ENCODE results near the gene WWOX. TPM values are rescaled to one million over a fixed set of nuclear protein-coding genes. Genes with fewer than 3 reads are reported as not detected.

The WWOX gene
- total and polyA plus RNA-seq, 2 of the 13 experiments (the other 11 are each of a cell fraction or from before 2014, with no cell fraction given) = 9.1 to 37.4 TPM

DNA sequence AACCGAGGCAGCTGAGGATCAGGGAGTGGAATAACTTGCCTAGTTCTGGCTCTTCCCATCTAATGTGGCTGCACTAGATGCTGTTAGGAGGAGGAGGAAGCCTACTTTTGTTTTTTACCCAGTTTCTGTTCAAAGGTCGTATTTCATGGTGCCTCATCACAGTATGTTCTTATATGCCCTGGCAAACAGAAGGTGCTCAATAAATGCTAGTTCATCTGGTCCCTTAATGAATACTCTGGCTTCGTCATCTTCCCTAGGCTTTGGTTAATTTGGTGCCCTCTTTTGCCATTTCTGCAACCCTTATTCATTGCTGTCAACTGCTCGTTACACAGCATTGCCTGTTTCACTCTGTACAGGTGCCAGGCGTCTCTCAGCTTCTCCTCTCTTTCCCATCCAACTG, 151.7 kb downstream of the WWOX start:
- Histone ChIP-seq H3K4me2 (ENCODE audit: low read depth, low read length) (no peak overlapping the region), H4K20me1 (ENCODE audit: insufficient read depth, low read length) (no peaks in the 10 kb centered on the region), H3K4me1 (ENCODE audit: insufficient read depth, low read length) (peaks cover 53% of the 10 kb centered on the region), H3K27me3 (ENCODE audit: control insufficient read depth in 1 of 2, insufficient read depth in 2 of 2, low read length in 2 of 2) (no peaks in the 10 kb centered on the region), H3K79me2 (ENCODE audit: insufficient read depth, low read length) (no peaks in the 10 kb centered on the region), H3K4me3 (replicated peaks in 1 of 3; ENCODE audit: insufficient read depth in 1 of 3, low read depth in 2 of 3, low read length in 3 of 3) (no peak overlapping the region), H3K9me3 (ENCODE audit: low read length) (no peaks in the 10 kb centered on the region), H2AFZ (ENCODE audit: low read length) (no peak overlapping the region), H3K27ac (ENCODE audit: extremely low read length, insufficient read depth, low read length) (no peak overlapping the region), H3K9ac (ENCODE audit: insufficient read depth, low read depth, low read length) (no peak overlapping the region), H3K36me3 (replicated peaks in 1 of 2; ENCODE audit: control insufficient read depth in 1 of 2, insufficient read depth in 2 of 2, low read length in 2 of 2) (no peaks in the 10 kb centered on the region)
- BruUV-seq (replicated peaks) = no TSS peak
- DNase-seq (ENCODE audit: low spot score) (no peak), FAIRE-seq (no peak), ATAC-seq (no peak)
- WGBS (ENCODE audit: low lambda C conversion rate) = 95% methylated on average over 5 of the region's 5 CpGs
- intact Hi-C loops (cut with micrococcal nuclease; ENCODE audit: unreplicated experiment) (loop anchor here (10.0 kb wide), 1 partner anchor 124 kb away; no protein-coding TSS in a partner anchor), in situ Hi-C loops (cut with HindIII; ENCODE audit: extremely low pct_ligation_motif_present, low pct_unique_long_range_greater_than_20kb) (no loop called here)
- ChIA-PET POLR2A (no interaction called here), CTCF (ENCODE audit: low intra/inter-chr PET ratio, low total read pairs) (no interaction called here)
- TF ChIP-seq DNMT3B (CRISPR knock-in tag; conservative IDR thresholded peaks at IDR 0.05) (no peak), HNF4A (CRISPR knock-in tag; IDR thresholded peaks at IDR 0.05) (peak; percentile 24; the same call in 1 of the 2 replicates), PHB2 (IDR thresholded peaks at IDR 0.05; ENCODE audit: partially characterized antibody) (no peak), ZKSCAN8 (CRISPR knock-in tag; IDR thresholded peaks at IDR 0.05; ENCODE audit: borderline replicate concordance) (peak; percentile 99)

DNA sequence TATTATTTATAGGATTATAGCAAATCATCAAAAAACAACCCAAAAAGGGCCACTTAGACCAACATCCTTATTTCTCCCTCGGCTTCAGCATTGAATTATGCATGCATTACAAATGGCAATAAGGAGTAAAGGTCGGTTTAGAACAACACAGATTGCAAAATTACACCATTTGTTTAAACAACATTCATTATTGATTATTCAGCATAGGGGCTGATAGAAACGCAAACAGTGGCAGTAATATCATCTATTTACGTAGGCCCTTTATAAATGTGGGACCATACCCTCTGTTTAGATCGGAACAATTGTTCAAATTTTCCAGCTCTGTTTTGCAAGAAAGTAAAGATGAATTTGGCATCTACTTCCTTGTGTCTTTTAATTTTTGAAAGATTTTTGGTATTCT, 153.3 kb downstream of the WWOX start:
- Histone ChIP-seq H2AFZ (ENCODE audit: low read length) (no peak overlapping the region), H3K4me3 (replicated peaks in 1 of 3; ENCODE audit: insufficient read depth in 1 of 3, low read depth in 2 of 3, low read length in 3 of 3) (no peak overlapping the region), H4K20me1 (ENCODE audit: insufficient read depth, low read length) (no peaks in the 10 kb centered on the region), H3K9ac (ENCODE audit: insufficient read depth, low read depth, low read length) (no peak overlapping the region), H3K36me3 (replicated peaks in 1 of 2; ENCODE audit: control insufficient read depth in 1 of 2, insufficient read depth in 2 of 2, low read length in 2 of 2) (no peaks in the 10 kb centered on the region), H3K4me1 (ENCODE audit: insufficient read depth, low read length) (peaks cover 69% of the 10 kb centered on the region), H3K27ac (ENCODE audit: extremely low read length, insufficient read depth, low read length) (no peak overlapping the region), H3K79me2 (ENCODE audit: insufficient read depth, low read length) (no peaks in the 10 kb centered on the region), H3K9me3 (ENCODE audit: low read length) (no peaks in the 10 kb centered on the region), H3K4me2 (ENCODE audit: low read depth, low read length) (peak overlapping the region; percentile 38; the same call in 1 of the 2 replicates), H3K27me3 (ENCODE audit: control insufficient read depth in 1 of 2, insufficient read depth in 2 of 2, low read length in 2 of 2) (no peaks in the 10 kb centered on the region)
- POLR2A ChIA-PET = no interaction called here
- FAIRE-seq (peak; percentile 58), DNase-seq (ENCODE audit: low spot score) (peak; percentile 79), ATAC-seq (peak; percentile 54)
- in situ Hi-C loops (cut with HindIII; ENCODE audit: extremely low pct_ligation_motif_present, low pct_unique_long_range_greater_than_20kb) (no loop called here), intact Hi-C loops (cut with micrococcal nuclease; ENCODE audit: unreplicated experiment) (loop anchor here (1.0 to 10.0 kb wide), 3 partner anchors 44 to 233 kb away; no protein-coding TSS in a partner anchor)
- WGBS (ENCODE audit: low lambda C conversion rate) = 8% methylated on average over 5 of the region's 5 CpGs
- CTCF ChIA-PET (ENCODE audit: low intra/inter-chr PET ratio, low total read pairs) = no interaction called here
- no TSS peak for BruUV-seq (replicated peaks)
- TF ChIP-seq PHF5A (CRISPR knock-in tag; IDR thresholded peaks at IDR 0.05; ENCODE audit: low read depth, unreplicated experiment) (peak; percentile 80), ETV5 (CRISPR knock-in tag; IDR thresholded peaks at IDR 0.05; ENCODE audit: borderline replicate concordance) (no peak), MEF2D (CRISPR knock-in tag; IDR thresholded peaks at IDR 0.05) (0 out of 2 replicates have a peak, but pooled peaks have one; percentile 54), ZNF496 (CRISPR knock-in tag; IDR thresholded peaks at IDR 0.05; ENCODE audit: insufficient replicate concordance) (no peak)
- TF ChIP-seq, protein P1, sequence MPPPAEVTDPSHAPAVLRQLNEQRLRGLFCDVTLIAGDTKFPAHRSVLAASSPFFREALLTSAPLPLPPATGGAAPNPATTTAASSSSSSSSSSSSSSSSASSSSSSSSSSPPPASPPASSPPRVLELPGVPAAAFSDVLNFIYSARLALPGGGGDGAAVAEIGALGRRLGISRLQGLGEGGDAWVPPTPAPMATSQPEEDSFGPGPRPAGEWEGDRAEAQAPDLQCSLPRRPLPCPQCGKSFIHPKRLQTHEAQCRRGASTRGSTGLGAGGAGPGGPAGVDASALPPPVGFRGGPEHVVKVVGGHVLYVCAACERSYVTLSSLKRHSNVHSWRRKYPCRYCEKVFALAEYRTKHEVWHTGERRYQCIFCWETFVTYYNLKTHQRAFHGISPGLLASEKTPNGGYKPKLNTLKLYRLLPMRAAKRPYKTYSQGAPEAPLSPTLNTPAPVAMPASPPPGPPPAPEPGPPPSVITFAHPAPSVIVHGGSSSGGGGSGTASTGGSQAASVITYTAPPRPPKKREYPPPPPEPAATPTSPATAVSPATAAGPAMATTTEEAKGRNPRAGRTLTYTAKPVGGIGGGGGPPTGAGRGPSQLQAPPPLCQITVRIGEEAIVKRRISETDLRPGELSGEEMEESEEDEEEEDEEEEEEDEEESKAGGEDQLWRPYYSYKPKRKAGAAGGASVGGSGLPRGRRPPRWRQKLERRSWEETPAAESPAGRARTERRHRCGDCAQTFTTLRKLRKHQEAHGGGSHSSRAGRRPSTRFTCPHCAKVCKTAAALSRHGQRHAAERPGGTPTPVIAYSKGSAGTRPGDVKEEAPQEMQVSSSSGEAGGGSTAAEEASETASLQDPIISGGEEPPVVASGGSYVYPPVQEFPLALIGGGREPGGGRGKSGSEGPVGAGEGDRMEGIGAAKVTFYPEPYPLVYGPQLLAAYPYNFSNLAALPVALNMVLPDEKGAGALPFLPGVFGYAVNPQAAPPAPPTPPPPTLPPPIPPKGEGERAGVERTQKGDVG (CRISPR knock-in tag; IDR thresholded peaks at IDR 0.05; ENCODE audit: borderline replicate concordance) = no peak
- TF ChIP-seq, protein P2, sequence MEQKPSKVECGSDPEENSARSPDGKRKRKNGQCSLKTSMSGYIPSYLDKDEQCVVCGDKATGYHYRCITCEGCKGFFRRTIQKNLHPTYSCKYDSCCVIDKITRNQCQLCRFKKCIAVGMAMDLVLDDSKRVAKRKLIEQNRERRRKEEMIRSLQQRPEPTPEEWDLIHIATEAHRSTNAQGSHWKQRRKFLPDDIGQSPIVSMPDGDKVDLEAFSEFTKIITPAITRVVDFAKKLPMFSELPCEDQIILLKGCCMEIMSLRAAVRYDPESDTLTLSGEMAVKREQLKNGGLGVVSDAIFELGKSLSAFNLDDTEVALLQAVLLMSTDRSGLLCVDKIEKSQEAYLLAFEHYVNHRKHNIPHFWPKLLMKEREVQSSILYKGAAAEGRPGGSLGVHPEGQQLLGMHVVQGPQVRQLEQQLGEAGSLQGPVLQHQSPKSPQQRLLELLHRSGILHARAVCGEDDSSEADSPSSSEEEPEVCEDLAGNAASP (CRISPR knock-in tag; IDR thresholded peaks at IDR 0.05; ENCODE audit: borderline replicate concordance) = peak; percentile 84
